ENCODE results near the gene TATDN3.

The TATDN3 gene

DNA sequence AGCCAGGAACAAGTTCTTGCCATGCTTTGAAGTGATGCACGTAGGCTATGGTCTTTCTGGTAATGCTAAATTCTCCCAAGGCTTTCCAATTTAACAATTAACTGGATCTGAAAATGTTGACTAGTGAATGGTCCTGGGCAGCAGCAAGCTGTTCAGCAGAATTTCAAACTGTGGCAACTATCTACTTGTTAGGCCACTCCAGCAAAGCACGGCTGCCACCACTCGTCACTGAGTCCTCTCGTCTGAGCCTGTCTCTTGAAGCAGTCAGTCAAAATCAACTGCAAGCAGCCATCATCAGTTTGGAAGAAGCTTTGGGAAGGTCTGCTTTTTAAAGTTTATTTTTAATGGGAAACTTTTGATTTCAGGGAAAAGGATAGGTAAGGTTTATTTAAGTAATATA is 72.5 kb downstream of the TATDN3 start:
- H3K36me3 Mint-ChIP-seq (ENCODE audit: low read depth), result peaks cover 41% of the 10 kb centered on the region
- no peak for DNase-seq
- H3K4me3 Mint-ChIP-seq, result no peak overlapping the region
- no peaks in the 10 kb centered on the region for H3K27me3 Mint-ChIP-seq
- H3K27ac Mint-ChIP-seq, result no peak overlapping the region
- peaks cover 10% of the 10 kb centered on the region for H3K4me1 Mint-ChIP-seq (ENCODE audit: low read depth)
- no peaks in the 10 kb centered on the region for H3K9me3 Mint-ChIP-seq
